ENCODE measurements around the gene FRMD5.

Gene FRMD5

GRCh38 chr15:43920254-43920600 is 274.8 kb downstream of the FRMD5 start:
- DNase-seq (ENCODE audit: low read depth) = no peak
- TF ChIP-seq CTCF (IDR thresholded peaks at IDR 0.05; ENCODE audit: low read length, missing control alignments) = no peak

GRCh38 chr15:43919540-43920253 is 275.4 kb downstream of the FRMD5 start:
- no peak for TF ChIP-seq CTCF (IDR thresholded peaks at IDR 0.05; ENCODE audit: low read length, missing control alignments)
- DNase-seq (ENCODE audit: low read depth) = no peak

More at GRCh38 chr15:43920254-43920600, 274.8 kb downstream of the FRMD5 start:
- no peak overlapping the region for H3K4me3 ChIP-seq (replicated peaks; ENCODE audit: low read depth, low read length)

GRCh38 chr15:43918717-43919116 is 276.4 kb downstream of the FRMD5 start:
- H3K4me3 ChIP-seq (replicated peaks; ENCODE audit: low read depth, low read length) = no peak overlapping the region
- no peak for DNase-seq (ENCODE audit: low read depth)
- no peak for TF ChIP-seq CTCF (IDR thresholded peaks at IDR 0.05; ENCODE audit: low read length, missing control alignments)

More at GRCh38 chr15:43919540-43920253, 275.4 kb downstream of the FRMD5 start:
- H3K4me3 ChIP-seq (replicated peaks; ENCODE audit: low read depth, low read length) = no peak overlapping the region

GRCh38 chr15:43916326-43916660 is 278.8 kb downstream of the FRMD5 start:
- no peak for TF ChIP-seq CTCF (IDR thresholded peaks at IDR 0.05; ENCODE audit: low read length, missing control alignments)
- DNase-seq (ENCODE audit: low read depth) = no peak
- no peak overlapping the region for H3K4me3 ChIP-seq (replicated peaks; ENCODE audit: low read depth, low read length)

GRCh38 chr15:43915631-43916325 is 279.3 kb downstream of the FRMD5 start:
- H3K4me3 ChIP-seq (replicated peaks; ENCODE audit: low read depth, low read length) = no peak overlapping the region
- DNase-seq (ENCODE audit: low read depth) = no peak
- no peak for TF ChIP-seq CTCF (IDR thresholded peaks at IDR 0.05; ENCODE audit: low read length, missing control alignments)

GRCh38 chr15:43913941-43914340 is 281.1 kb downstream of the FRMD5 start:
- H3K4me3 ChIP-seq (replicated peaks; ENCODE audit: low read depth, low read length) = no peak overlapping the region
- no peak for TF ChIP-seq CTCF (IDR thresholded peaks at IDR 0.05; ENCODE audit: low read length, missing control alignments)
- DNase-seq (ENCODE audit: low read depth) = no peak

Data from fibroblast of pulmonary artery (primary cell).